Cardiac muscle cell (in vitro differentiated cells and primary cell): ENCODE measurements around the gene TRIM69. TPM values are rescaled to one million over a fixed set of nuclear protein-coding genes. Genes with fewer than 3 reads are reported as not detected.
"Not testable (repeated sequence)": the region's sequence is repeated elsewhere in the genome, so short reads cannot be mapped to it uniquely, and the experiment has no call there.

Experiments
- DNase-seq, 2 donors: peaks; one replicate each; pipeline versions ENCODE4 v3.0.0 to v3.0.0-alpha.2; 2010 to 2017; ENCODE audit warnings: low read depth in 1 of 2, low spot score in 1 of 2
- H3K27ac ChIP-seq: fragments of 200-600 bp; sonication (generic); 2 replicates; pipeline ENCODE4 v1.5.1; 2016
- H3K27me3 ChIP-seq: fragments of 200-600 bp; sonication (generic); 2 replicates; pipeline ENCODE4 v1.6.0; 2016; ENCODE audit warnings: control low read depth
- H3K36me3 ChIP-seq: fragments of 200-600 bp; sonication (generic); 2 replicates; pipeline ENCODE4 v1.5.1; 2016; ENCODE audit warnings: control low read depth
- H3K4me1 ChIP-seq: fragments of 200-600 bp; sonication (generic); 2 replicates; pipeline ENCODE4 v1.8.1; 2017; ENCODE audit warnings: low read depth, mild to moderate bottlenecking, mixed run types
- H3K4me3 ChIP-seq: fragments of 200-600 bp; sonication (generic); 2 replicates; pipeline ENCODE4 v1.5.1; 2016; ENCODE audit warnings: mild to moderate bottlenecking
- H3K9me3 ChIP-seq: fragments of 200-600 bp; sonication (generic); 2 replicates; pipeline ENCODE4 v1.5.1; 2017; ENCODE audit warnings: low read depth, mild to moderate bottlenecking, control low read depth
- CTCF ChIP-seq: IDR thresholded peaks from 2 replicates; pipeline ENCODE4 v1.5.1; 2012; ENCODE audit warnings: low read depth, mild to moderate bottlenecking, low read length
- polyA plus RNA-seq: library from polyadenylated mRNA; unstranded; fragments of >200 nt; fragmentation: Nextera tagmentation; extraction: Ambion mirVana; gene quantifications from 2 replicates; pipeline ENCODE4 v1.2.1, GENCODE V29; 2016
- total RNA-seq: library from RNA; depleted of rRNA; stranded (reverse); fragments of >200 nt; gene quantifications from 2 replicates; pipeline ENCODE4 v1.2.3, GENCODE V29; 2016

TRIM69 gene
- total and polyA plus RNA-seq, 2 experiments from 2014 or later, result 20.3 to 37.1 TPM

DNA sequence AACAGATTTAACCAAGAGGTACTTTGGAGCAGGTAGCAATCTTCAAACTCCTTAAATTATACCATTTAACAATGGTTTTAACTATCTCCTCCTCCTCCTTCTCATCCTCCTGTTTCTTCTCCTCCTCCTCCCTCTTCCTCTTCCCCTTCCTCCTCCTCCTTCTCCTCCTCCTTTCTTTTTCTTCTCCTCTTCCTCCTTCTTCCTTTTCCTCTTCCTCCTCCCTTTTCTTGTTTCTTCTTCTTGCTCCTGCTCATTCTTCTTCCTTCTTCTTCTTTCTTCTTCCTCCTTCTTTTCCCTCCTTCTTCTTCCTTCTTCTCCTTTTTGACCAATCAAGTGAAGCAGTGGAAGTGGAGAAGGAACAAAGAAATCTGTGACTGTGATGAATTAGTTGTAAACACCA lies 39.3 kb upstream of the TRIM69 start:
- Histone ChIP-seq H3K27ac (no peak overlapping the region), H3K9me3 (no peaks in the 10 kb centered on the region), H3K4me1 (no peaks in the 10 kb centered on the region), H3K4me3 (no peak overlapping the region), H3K36me3 (no peaks in the 10 kb centered on the region), H3K27me3 (no peaks in the 10 kb centered on the region)
- DNase-seq, result no peak
- no peak for TF ChIP-seq CTCF

GRCh38 chr15:44698641-44699040 lies 37.7 kb upstream of the TRIM69 start:
- Histone ChIP-seq H3K27ac (no peak overlapping the region), H3K36me3 (no peaks in the 10 kb centered on the region), H3K27me3 (no peaks in the 10 kb centered on the region), H3K4me1 (no peaks in the 10 kb centered on the region), H3K9me3 (no peaks in the 10 kb centered on the region), H3K4me3 (no peak overlapping the region)
- TF ChIP-seq CTCF, result no peak
- DNase-seq, result no peak

- not testable (repeated sequence) for DNase-seq, H3K4me3 ChIP-seq, H3K9me3 ChIP-seq, H3K27me3 ChIP-seq, H3K36me3 ChIP-seq, H3K27ac ChIP-seq, H3K4me1 ChIP-seq
Observed at GRCh38 chr15:44700676-44701075, 35.7 kb upstream of the TRIM69 start.

GRCh38 chr15:44705986-44706385 lies 30.3 kb upstream of the TRIM69 start:
- no peak overlapping the region for H3K4me3 ChIP-seq
- H3K27me3 ChIP-seq, result no peaks in the 10 kb centered on the region
- H3K4me1 ChIP-seq, result no peaks in the 10 kb centered on the region
- no peak for TF ChIP-seq CTCF
- DNase-seq, result no peak
- H3K36me3 ChIP-seq, result no peaks in the 10 kb centered on the region
- no peak overlapping the region for H3K27ac ChIP-seq
- no peaks in the 10 kb centered on the region for H3K9me3 ChIP-seq

GRCh38 chr15:44706401-44706800 lies 29.9 kb upstream of the TRIM69 start:
- no peaks in the 10 kb centered on the region for H3K4me1 ChIP-seq
- H3K36me3 ChIP-seq, result no peaks in the 10 kb centered on the region
- no peaks in the 10 kb centered on the region for H3K9me3 ChIP-seq
- no peak for DNase-seq
- TF ChIP-seq CTCF, result no peak
- no peak overlapping the region for H3K4me3 ChIP-seq
- H3K27me3 ChIP-seq, result no peaks in the 10 kb centered on the region
- H3K27ac ChIP-seq, result no peak overlapping the region

- Histone ChIP-seq H3K27me3 (no peaks in the 10 kb centered on the region), H3K9me3 (no peaks in the 10 kb centered on the region), H3K36me3 (no peaks in the 10 kb centered on the region), H3K27ac (no peak overlapping the region), H3K4me1 (peaks cover under 1% of the 10 kb centered on the region), H3K4me3 (no peak overlapping the region)
- no peak for DNase-seq
- no peak for TF ChIP-seq CTCF
Observed at GRCh38 chr15:44706946-44707636, 29.2 kb upstream of the TRIM69 start.
